ENCODE measurements around the gene RUNX3.

DNA sequence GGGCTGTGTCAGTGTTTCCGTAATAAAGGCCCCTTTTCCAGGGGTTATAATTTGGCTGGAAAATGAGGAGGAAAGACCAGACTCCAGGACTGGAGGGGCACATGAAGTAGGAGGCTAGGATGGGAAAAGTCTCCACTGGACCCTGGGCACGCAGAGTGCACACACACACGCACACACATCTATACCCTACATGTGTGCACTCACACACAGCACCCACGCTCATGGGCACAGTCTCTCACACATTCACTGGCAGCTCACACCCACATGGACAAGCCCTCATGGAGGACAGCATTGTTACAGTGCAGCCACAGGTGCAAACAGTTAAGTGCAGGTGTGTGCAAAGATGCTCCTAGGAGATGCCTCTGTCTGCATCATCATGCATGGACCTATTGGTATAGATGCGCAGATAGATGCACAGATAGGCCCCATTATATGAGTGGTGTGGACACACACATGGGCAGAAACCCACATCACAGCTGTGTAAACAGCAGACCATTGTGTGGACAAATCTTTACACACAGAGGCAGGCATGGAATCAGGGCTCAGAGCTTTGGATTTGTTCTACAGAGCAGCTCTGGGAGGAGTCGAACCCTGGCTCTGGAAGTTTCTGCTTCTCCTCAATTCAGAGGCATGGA, 9.1 kb upstream of the RUNX3 start:
- TF ChIP-seq, protein P1, sequence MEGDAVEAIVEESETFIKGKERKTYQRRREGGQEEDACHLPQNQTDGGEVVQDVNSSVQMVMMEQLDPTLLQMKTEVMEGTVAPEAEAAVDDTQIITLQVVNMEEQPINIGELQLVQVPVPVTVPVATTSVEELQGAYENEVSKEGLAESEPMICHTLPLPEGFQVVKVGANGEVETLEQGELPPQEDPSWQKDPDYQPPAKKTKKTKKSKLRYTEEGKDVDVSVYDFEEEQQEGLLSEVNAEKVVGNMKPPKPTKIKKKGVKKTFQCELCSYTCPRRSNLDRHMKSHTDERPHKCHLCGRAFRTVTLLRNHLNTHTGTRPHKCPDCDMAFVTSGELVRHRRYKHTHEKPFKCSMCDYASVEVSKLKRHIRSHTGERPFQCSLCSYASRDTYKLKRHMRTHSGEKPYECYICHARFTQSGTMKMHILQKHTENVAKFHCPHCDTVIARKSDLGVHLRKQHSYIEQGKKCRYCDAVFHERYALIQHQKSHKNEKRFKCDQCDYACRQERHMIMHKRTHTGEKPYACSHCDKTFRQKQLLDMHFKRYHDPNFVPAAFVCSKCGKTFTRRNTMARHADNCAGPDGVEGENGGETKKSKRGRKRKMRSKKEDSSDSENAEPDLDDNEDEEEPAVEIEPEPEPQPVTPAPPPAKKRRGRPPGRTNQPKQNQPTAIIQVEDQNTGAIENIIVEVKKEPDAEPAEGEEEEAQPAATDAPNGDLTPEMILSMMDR (IDR thresholded peaks at IDR 0.05), result no peak
- TF ChIP-seq POLR2A (IDR thresholded peaks at IDR 0.05), result no peak

Data from sigmoid colon (tissue), 3 donors.